Measurements from ENCODE around the gene BMS1. TPM values are rescaled to one million over a fixed set of nuclear protein-coding genes. Genes with fewer than 3 reads are reported as not detected.
"Not testable (repeated sequence)": the region's sequence is repeated elsewhere in the genome, so short reads cannot be mapped to it uniquely, and the experiment has no call there.

The BMS1 gene
- 35.6 and 36.5 TPM in 2 replicates for total RNA-seq

GRCh38 chr10:42782446-42783180, at the start of gene BMS1:
BMS1 (plus strand) TSS chr10:42782795; CDS start chr10:42784395, 1,600 bp downstream.
- Mint-ChIP-seq H3K4me1 (ENCODE audit: low read depth) (peaks cover 17% of the 10 kb centered on the region), H3K4me3 (peak within 1 kb of the TSS; percentile 99), H3K27ac (peak within 1 kb of the TSS; percentile 100), H3K9me3 (no peaks in the 10 kb centered on the region), H3K36me3 (ENCODE audit: low read depth) (peaks cover 21% of the 10 kb centered on the region), H3K27me3 (ENCODE audit: insufficient read depth) (peaks cover 1% of the 10 kb centered on the region)
- DNase-seq (ENCODE audit: low spot score): peak; percentile 88
- intact Hi-C loops (cut with micrococcal nuclease): loop anchor here (1.0 to 10.0 kb wide), 10 partner anchors 18 to 866 kb away; partner anchors contain the start of genes ZNF32, ZNF33B and ZNF487

- Mint-ChIP-seq H3K27ac (no peak overlapping the region), H3K36me3 (ENCODE audit: low read depth) (no peaks in the 10 kb centered on the region), H3K4me1 (ENCODE audit: low read depth) (no peaks in the 10 kb centered on the region), H3K4me3 (no peak overlapping the region), H3K27me3 (ENCODE audit: insufficient read depth) (peaks cover 1% of the 10 kb centered on the region), H3K9me3 (no peaks in the 10 kb centered on the region)
- intact Hi-C loops (cut with micrococcal nuclease): no loop called here
- no peak for DNase-seq (ENCODE audit: low spot score)
These were observed 48.1 kb upstream of the BMS1 start for GRCh38 chr10:42734536-42734935.

- no peaks in the 10 kb centered on the region for H3K36me3 Mint-ChIP-seq (ENCODE audit: low read depth)
- no peaks in the 10 kb centered on the region for H3K4me1 Mint-ChIP-seq (ENCODE audit: low read depth)
- no peak overlapping the region for H3K4me3 Mint-ChIP-seq
- H3K9me3 Mint-ChIP-seq: peaks cover 22% of the 10 kb centered on the region
- H3K27ac Mint-ChIP-seq: no peak overlapping the region
- DNase-seq (ENCODE audit: low spot score): no peak
- H3K27me3 Mint-ChIP-seq (ENCODE audit: insufficient read depth): peaks cover 2% of the 10 kb centered on the region
- intact Hi-C loops (cut with micrococcal nuclease): no loop called here
These were observed 43.9 kb upstream of the BMS1 start for GRCh38 chr10:42738679-42739078.

GRCh38 chr10:42741536-42741935, 41.1 kb upstream of the BMS1 start:
- H3K4me3 Mint-ChIP-seq; DNase-seq (ENCODE audit: low spot score); intact Hi-C loops (cut with micrococcal nuclease); H3K4me1 Mint-ChIP-seq (ENCODE audit: low read depth); H3K27ac Mint-ChIP-seq; H3K27me3 Mint-ChIP-seq (ENCODE audit: insufficient read depth); H3K36me3 Mint-ChIP-seq (ENCODE audit: low read depth): not testable (repeated sequence)
- H3K9me3 Mint-ChIP-seq: peaks cover 22% of the 10 kb centered on the region

GRCh38 chr10:42743697-42744096, 38.9 kb upstream of the BMS1 start:
- H3K27ac Mint-ChIP-seq: no peak overlapping the region
- H3K36me3 Mint-ChIP-seq (ENCODE audit: low read depth): no peaks in the 10 kb centered on the region
- peaks cover 22% of the 10 kb centered on the region for H3K9me3 Mint-ChIP-seq
- intact Hi-C loops (cut with micrococcal nuclease): no loop called here
- peaks cover 4% of the 10 kb centered on the region for H3K27me3 Mint-ChIP-seq (ENCODE audit: insufficient read depth)
- DNase-seq (ENCODE audit: low spot score): no peak
- H3K4me3 Mint-ChIP-seq: no peak overlapping the region
- no peaks in the 10 kb centered on the region for H3K4me1 Mint-ChIP-seq (ENCODE audit: low read depth)

GRCh38 chr10:42744134-42744701, 38.4 kb upstream of the BMS1 start:
- H3K4me3 Mint-ChIP-seq: no peak overlapping the region
- H3K9me3 Mint-ChIP-seq: peaks cover 22% of the 10 kb centered on the region
- intact Hi-C loops (cut with micrococcal nuclease): no loop called here
- no peak overlapping the region for H3K27ac Mint-ChIP-seq
- no peaks in the 10 kb centered on the region for H3K4me1 Mint-ChIP-seq (ENCODE audit: low read depth)
- H3K36me3 Mint-ChIP-seq (ENCODE audit: low read depth): no peaks in the 10 kb centered on the region
- DNase-seq (ENCODE audit: low spot score): no peak
- peaks cover 4% of the 10 kb centered on the region for H3K27me3 Mint-ChIP-seq (ENCODE audit: insufficient read depth)

- no peaks in the 10 kb centered on the region for H3K9me3 Mint-ChIP-seq
- intact Hi-C loops (cut with micrococcal nuclease): loop anchor here (1.0 to 10.0 kb wide), 4 partner anchors 29 to 709 kb away; partner anchors contain the start of gene BMS1
- H3K27me3 Mint-ChIP-seq (ENCODE audit: insufficient read depth): peaks cover 54% of the 10 kb centered on the region
- H3K27ac Mint-ChIP-seq: no peak overlapping the region
- DNase-seq (ENCODE audit: low spot score): peak; percentile 55
- no peaks in the 10 kb centered on the region for H3K36me3 Mint-ChIP-seq (ENCODE audit: low read depth)
- H3K4me3 Mint-ChIP-seq: peak overlapping the region; percentile 45
- H3K4me1 Mint-ChIP-seq (ENCODE audit: low read depth): peaks cover 5% of the 10 kb centered on the region
These were observed 29.5 kb upstream of the BMS1 start for GRCh38 chr10:42753126-42753506.

- Mint-ChIP-seq H3K9me3 (no peaks in the 10 kb centered on the region), H3K36me3 (ENCODE audit: low read depth) (no peaks in the 10 kb centered on the region), H3K4me3 (peak overlapping the region; percentile 60), H3K4me1 (ENCODE audit: low read depth) (peaks cover 5% of the 10 kb centered on the region), H3K27me3 (ENCODE audit: insufficient read depth) (peaks cover 54% of the 10 kb centered on the region), H3K27ac (no peak overlapping the region)
- no peak for DNase-seq (ENCODE audit: low spot score)
- intact Hi-C loops (cut with micrococcal nuclease): loop anchor here (1.0 to 10.0 kb wide), 4 partner anchors 29 to 709 kb away; partner anchors contain the start of gene BMS1
These were observed 29.0 kb upstream of the BMS1 start for GRCh38 chr10:42753507-42754154.

- H3K27me3 Mint-ChIP-seq (ENCODE audit: insufficient read depth): peaks cover 54% of the 10 kb centered on the region
- no peak for DNase-seq (ENCODE audit: low spot score)
- H3K36me3 Mint-ChIP-seq (ENCODE audit: low read depth): no peaks in the 10 kb centered on the region
- no peak overlapping the region for H3K27ac Mint-ChIP-seq
- H3K4me3 Mint-ChIP-seq: peak overlapping the region; percentile 60
- H3K9me3 Mint-ChIP-seq: peaks cover 3% of the 10 kb centered on the region
- peaks cover 5% of the 10 kb centered on the region for H3K4me1 Mint-ChIP-seq (ENCODE audit: low read depth)
- intact Hi-C loops (cut with micrococcal nuclease): loop anchor here (10.0 kb wide), 1 partner anchor 200 kb away; no protein-coding TSS in a partner anchor
These were observed 28.2 kb upstream of the BMS1 start for GRCh38 chr10:42754155-42755027.

- H3K27ac Mint-ChIP-seq: no peak overlapping the region
- no peak for DNase-seq (ENCODE audit: low spot score)
- H3K9me3 Mint-ChIP-seq: peaks cover 4% of the 10 kb centered on the region
- peaks cover 54% of the 10 kb centered on the region for H3K27me3 Mint-ChIP-seq (ENCODE audit: insufficient read depth)
- intact Hi-C loops (cut with micrococcal nuclease): loop anchor here (10.0 kb wide), 1 partner anchor 200 kb away; no protein-coding TSS in a partner anchor
- H3K4me3 Mint-ChIP-seq: no peak overlapping the region
- no peaks in the 10 kb centered on the region for H3K36me3 Mint-ChIP-seq (ENCODE audit: low read depth)
- peaks cover 5% of the 10 kb centered on the region for H3K4me1 Mint-ChIP-seq (ENCODE audit: low read depth)
These were observed 27.6 kb upstream of the BMS1 start for GRCh38 chr10:42755028-42755451.

- Mint-ChIP-seq H3K27ac (no peak overlapping the region), H3K27me3 (ENCODE audit: insufficient read depth) (peaks cover 54% of the 10 kb centered on the region), H3K36me3 (ENCODE audit: low read depth) (no peaks in the 10 kb centered on the region), H3K9me3 (peaks cover 4% of the 10 kb centered on the region), H3K4me3 (peak overlapping the region; percentile 33), H3K4me1 (ENCODE audit: low read depth) (peaks cover 5% of the 10 kb centered on the region)
- intact Hi-C loops (cut with micrococcal nuclease): loop anchor here (10.0 kb wide), 1 partner anchor 201 kb away; no protein-coding TSS in a partner anchor
- no peak for DNase-seq (ENCODE audit: low spot score)
These were observed 27.0 kb upstream of the BMS1 start for GRCh38 chr10:42755556-42756093.

GRCh38 chr10:42767906-42768305, 14.7 kb upstream of the BMS1 start:
- no peak for DNase-seq (ENCODE audit: low spot score)
- Mint-ChIP-seq H3K36me3 (ENCODE audit: low read depth) (no peaks in the 10 kb centered on the region), H3K4me1 (ENCODE audit: low read depth) (no peaks in the 10 kb centered on the region), H3K4me3 (no peak overlapping the region), H3K9me3 (no peaks in the 10 kb centered on the region), H3K27ac (no peak overlapping the region), H3K27me3 (ENCODE audit: insufficient read depth) (no peaks in the 10 kb centered on the region)
- intact Hi-C loops (cut with micrococcal nuclease): no loop called here
